Measurements from ENCODE around the gene RNU1-3.
"Not testable (repeated sequence)": the region's sequence is repeated elsewhere in the genome, so short reads cannot be mapped to it uniquely, and the experiment has no call there.

RNU1-3 gene

DNA sequence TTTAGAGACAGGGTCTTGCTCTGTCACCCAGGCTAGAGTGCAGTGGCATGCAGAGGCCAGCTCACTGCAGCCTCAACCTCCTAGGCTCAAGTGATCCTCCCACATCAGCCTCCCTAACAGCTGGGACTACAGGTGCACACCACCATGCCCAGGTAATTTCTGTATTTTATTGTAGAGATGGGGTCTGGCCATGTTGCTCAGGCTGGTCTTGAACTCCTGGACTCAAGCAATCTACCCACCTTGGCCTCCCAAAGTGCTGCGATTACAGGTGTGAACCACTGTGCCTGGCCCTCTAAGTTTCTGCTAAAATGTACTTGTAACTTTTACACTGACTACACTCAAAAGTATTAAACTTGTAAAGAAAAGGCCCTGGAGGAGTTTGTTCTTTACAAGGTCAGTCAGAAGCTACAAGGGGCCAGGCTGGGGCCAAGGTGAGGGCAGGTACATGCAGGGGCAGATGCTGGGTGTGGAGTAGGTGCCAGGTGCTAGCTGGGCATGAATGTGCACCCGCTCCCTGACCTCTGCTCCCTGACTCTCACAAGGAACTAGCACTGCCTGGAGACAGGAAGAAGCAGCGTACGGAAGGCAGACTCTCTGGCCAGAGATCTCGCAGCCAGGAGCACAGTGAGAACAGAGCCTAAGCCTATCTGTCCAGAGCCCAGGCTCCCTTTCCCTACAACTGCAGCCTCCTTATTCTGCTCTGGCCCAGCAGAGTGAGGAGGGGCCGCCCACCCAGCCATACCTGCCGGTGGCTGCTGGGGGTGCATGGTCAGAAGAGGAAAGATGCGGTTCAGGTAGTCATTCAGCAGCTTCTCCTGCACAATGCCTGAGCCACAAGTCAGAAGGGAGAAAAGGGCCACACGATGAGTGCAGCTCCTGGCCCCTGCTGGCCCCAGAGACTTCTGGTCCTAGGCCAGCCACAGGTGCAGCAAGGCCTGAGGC is 24.5 kb downstream of the RNU1-3 start:
- not testable (repeated sequence) for DNase-seq (ENCODE audit: low read depth, low spot score)

DNA sequence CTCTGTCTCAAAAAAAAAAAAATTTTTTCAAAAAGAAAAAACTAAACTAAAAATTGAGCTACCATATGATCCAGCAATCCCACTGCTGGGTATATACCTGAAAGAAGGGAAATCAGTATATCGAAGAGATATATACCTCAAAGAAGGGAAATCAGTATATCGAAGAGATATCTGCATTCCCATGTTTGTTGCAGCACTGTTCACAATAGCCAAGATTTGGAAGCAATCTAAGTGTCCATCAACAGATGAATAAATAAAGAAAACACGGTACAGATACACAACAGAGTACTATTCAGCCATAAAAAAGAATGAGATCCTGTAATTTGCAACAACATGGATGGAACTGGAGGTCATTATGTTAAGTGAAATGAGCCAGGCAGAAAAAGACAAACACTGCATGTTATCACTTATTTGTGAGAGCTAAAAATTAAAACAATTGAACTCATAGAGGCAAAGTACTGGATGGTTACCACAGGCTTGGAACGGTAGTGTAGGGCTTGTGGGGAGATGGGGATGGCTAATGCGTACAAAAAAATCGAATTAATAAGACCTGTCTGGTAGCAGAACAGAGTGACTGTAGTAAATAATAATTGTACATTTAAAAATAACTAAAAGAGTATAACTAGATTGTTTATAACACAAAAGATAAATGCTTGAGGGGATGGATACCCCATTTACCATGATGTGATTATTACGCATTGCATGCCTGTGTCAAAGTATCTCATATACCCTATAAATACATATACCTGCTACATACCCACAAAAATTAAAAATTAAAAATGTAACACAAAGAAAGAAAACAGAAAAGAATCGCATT is 25.4 kb downstream of the RNU1-3 start:
- not testable (repeated sequence) for H3K27ac ChIP-seq; DNase-seq (ENCODE audit: low read depth, low spot score)

More for the DNA sequence above, 24.5 kb downstream of the RNU1-3 start:
- not testable (repeated sequence) for H3K27ac ChIP-seq

DNA sequence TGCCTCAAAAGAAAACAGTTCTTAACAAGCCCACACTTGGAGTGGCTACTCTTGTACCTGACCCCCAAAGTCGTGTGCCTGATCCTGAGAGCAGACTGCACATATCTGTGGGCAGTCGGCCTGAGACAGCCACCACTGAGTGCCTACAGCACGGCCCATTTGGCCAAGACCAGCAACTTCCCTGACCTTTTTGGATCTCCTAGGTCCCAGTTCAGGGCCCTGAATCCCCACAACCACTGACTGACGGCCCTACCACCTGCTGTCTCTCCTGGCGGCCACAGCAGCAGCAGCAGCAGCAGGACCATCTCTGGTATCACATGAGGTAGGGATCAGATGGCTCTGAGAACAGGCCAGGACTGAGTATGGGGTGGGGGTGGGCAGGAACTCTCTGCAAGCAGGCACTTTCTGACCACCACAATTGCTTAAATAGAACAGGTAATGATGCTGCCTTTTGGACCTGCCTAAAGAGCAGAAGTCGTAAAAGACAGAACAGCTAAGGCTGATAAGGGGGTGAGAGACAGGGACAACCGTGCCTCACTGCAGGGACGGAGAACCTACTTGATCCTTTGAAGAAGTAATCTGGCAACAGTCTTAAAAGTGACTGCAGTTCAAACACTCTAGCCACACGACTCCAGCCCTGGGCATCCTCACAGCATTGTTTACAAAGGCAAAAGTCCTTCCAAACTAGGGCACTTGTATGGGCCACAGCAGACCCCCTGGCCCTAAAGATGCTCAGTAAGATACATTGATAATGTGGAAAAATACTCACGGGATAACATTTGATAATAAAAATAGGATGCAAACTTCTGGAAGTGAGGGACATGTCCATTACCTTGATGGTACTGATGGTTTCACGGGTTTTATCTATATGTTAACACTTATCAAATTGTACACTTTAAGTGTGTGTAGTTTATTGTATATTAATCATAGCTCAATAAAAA is 27.4 kb downstream of the RNU1-3 start:
- DNase-seq (ENCODE audit: low read depth, low spot score); H3K27ac ChIP-seq: not testable (repeated sequence)

DNA sequence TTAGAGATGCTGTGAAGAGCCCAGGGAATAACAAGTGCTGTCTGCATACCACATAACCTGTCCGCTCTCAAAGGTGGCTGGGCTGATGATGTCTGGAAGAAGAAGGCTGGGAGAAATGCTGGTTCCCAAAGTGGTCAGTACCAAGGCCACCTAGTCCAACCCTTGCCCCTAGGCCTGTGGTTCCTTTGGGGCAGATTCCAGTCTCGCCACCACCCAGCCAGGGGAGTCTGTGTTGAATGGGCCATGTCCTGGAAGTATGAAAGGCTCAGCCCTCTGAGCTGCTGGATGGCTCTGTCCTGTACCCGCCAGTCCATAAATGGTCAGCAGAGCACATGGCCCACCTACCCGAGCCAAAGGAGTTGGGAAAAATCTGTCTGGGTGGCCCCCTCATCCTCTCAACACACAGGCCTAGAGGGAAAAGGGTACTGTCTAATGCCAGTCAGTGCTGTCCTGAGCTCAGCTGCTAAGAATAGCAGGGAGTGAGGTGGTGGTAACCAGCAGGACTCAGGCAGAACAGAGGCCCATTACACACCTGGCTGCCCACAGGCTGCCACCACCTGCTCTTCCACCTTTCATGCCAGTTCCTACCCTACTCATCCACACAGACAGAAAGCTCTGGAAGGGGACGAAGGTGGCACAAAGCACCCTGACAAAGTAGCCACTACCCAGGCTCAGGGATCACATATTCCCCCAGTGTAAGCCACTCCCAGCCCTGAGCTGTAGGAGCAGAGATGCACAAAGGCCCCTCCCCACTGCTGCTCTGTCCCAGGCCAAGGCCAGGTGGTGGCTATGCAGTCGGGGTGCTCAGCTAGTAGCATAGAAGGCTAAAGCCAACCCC is 28.6 kb downstream of the RNU1-3 start:
- H3K27ac ChIP-seq; DNase-seq (ENCODE audit: low read depth, low spot score): not testable (repeated sequence)

DNA sequence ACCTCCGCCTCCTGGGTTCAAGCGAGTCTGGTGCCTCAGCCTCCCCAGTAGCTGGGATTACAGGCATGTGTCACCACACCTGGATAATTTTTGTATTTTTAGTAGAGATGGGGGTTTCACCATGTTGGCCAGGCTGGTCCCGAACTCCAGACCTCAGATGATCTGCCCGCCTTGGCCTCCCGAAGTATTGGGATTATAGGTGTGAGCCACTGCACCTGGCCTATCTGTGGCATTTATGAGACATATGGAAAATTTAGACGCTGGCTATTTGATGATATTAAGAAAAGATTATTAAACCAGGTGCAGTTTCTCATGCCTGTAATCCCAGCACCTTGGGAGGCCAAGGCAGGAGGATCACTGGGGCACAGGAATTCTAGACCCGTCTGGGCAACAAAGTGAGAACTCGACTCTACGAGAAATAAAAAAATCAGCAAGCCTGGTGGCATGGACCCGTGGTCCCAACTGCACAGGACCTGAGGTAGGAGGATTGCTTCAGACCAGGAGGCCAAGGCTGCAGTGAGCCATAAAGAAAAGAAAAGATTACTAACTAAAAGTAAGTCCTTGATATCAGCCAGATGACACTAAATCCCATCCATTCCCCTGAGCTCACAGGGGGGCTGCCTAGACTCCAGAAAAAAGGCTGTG is 30.1 kb downstream of the RNU1-3 start:
- DNase-seq (ENCODE audit: low read depth, low spot score); H3K27ac ChIP-seq: not testable (repeated sequence)

DNA sequence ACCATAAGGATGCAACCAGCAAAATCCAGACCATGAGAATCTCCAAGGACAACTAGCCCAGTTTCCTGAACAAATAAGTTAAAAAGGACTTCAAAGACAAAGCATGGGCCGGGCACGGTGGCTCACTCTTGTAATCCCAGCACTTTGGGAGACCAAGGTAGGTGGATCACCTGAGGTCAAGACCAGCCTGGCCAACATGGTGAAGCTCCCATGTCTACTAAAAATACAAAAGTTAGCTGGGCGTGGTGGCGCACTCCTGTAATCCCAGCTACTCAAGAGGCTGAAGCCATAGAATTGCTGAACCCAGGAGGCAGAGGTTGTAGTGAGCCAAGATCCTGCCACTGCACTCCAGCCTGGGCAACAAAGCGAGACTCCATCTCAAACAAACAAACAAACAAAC is 30.8 kb downstream of the RNU1-3 start:
- not testable (repeated sequence) for DNase-seq (ENCODE audit: low read depth, low spot score)

DNA sequence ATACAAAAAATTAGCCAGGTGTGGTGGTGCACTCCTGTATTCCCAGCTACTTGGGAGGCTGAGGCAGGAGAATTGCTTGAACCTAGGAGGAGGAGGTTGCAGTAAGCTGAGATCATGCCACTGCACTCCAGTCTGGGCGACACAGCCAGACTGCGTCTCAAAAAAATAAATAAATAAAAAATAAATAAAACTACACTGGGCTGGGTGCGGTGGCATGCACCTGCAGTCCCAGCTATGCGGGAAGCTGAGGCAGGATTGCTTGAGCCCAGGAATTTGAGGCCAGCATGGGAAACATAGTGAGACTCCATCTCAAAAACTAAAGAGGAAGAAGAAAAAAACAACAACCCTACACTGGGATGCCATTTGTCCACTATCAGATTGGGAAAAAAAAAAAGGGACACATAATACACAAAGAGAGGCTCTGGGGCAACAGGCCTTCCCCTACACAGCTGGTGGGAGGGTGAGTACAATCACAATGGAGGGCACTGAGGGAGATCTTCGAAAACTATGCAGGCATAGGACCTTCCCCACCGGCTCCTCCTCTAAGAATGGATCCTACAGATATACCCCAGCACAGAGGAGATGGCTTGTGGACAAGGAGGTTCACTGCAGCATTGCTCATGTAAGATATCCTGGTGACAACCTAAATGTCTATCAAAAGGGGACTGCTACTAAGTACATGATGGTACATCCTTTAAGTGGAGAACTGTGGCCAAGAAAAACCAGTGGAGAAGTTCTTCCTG is 33.0 kb downstream of the RNU1-3 start:
- H3K27ac ChIP-seq; DNase-seq (ENCODE audit: low read depth, low spot score): not testable (repeated sequence)

More for the DNA sequence above, 30.8 kb downstream of the RNU1-3 start:
- not testable (repeated sequence) for H3K27ac ChIP-seq

DNA sequence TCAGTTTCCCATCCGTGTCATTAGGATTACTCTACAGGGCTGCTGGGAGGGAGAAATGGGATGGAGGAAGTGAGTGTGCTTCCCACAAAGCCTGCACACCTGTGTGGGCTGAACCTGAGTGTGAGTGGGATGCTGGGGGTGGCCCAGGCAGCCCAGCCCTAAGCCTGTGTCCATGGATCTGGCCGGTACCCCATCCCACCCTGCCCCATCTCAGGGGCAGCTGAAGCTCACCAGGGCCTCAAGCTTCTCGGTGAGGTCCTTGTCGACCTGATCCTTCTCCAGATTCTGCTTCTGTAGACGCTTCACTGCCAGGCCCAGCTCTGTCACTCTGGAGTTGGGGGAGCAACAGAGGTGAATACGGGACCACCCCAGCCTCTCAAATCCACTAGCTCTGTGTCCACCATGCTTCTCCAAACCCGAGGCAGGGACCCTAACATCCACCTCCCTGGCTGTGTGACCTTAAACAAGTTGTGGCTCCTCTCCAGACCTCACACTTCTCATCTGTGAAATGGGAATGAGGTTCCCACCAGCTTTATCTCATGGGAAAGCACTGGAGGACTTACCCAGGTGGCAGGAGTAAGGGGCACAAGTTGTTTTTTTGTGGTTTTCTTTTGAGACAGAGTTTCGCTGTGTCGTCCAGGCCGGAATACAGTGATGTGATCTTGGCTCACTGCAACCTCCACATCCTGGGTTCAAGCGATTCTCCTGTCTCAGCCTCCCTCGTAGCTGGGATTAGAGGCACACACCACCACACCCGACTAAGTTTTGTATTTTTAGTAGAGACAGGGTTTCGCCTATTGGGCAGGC is 34.5 kb downstream of the RNU1-3 start:
- not testable (repeated sequence) for DNase-seq (ENCODE audit: low read depth, low spot score); H3K27ac ChIP-seq

DNA sequence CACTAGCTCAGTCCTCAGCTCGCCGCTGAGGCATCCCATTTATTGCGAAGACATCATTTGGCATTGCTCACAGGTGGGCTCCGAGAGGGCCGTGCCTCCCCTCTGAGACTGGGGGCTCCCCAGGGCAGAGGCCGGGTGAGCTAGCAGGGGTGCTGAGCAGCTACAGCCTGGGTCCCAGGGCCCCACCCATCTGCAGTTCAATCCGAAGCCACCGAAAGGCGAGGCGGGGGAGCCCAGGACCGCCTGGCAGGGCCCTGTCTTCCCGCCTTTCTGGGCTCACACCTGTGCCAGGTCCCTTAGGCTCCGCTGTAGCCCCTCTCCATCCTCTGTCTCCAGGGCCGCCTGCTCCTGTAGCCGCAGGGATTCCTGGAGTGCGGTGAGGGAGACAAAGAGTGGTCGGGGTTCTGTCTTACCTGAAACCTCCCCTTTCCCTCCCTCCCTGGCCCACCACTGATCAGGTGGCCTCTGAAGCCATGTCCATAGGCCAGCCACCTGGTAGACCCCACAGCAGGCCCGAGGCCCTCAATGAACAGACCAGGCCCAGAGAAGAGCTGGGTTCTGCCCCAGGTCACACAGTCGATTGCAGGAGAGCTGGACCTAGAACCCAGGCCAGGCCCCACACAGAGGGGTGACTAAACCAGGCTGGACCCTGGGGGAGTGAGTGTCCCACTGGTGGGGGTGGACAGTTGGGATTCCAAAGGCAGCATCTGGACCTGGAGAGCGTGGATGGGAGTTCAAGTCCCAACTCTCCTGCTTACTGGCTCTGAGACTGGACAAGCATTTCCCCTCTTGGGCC is 35.3 kb downstream of the RNU1-3 start:
- no peak for DNase-seq (ENCODE audit: low read depth, low spot score)
- no peak overlapping the region for H3K27ac ChIP-seq

DNA sequence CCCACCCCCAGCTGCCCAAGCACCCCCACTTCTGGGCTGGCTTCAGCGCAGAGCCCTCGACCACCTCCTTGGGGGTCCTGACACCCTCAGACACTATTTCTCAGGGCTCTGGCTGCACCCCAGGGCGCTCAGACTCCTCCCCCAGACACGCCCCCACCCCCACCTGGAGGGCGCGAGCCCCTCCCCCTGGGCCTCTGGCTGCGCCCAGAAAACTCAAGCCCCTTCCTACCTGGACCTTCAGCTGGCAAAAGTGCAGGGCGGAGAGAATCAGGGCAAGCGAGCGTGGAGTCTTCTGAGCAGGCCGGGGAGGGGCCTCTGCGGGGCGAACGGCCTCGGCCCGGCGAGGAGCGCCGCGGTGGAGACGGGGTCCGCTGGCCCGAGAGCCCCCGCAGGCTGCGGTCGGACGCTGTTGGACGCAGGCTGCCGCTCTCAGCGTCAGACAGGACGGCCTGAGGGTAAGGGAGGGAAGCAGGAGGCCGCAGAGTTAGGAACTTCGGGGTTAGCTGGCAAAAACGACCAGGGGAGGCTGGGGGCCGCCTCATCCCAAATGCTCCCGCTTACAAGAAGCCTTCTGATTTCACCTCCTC is 36.0 kb downstream of the RNU1-3 start:
- H3K27ac ChIP-seq: no peak overlapping the region
- no peak for DNase-seq (ENCODE audit: low read depth, low spot score)

DNA sequence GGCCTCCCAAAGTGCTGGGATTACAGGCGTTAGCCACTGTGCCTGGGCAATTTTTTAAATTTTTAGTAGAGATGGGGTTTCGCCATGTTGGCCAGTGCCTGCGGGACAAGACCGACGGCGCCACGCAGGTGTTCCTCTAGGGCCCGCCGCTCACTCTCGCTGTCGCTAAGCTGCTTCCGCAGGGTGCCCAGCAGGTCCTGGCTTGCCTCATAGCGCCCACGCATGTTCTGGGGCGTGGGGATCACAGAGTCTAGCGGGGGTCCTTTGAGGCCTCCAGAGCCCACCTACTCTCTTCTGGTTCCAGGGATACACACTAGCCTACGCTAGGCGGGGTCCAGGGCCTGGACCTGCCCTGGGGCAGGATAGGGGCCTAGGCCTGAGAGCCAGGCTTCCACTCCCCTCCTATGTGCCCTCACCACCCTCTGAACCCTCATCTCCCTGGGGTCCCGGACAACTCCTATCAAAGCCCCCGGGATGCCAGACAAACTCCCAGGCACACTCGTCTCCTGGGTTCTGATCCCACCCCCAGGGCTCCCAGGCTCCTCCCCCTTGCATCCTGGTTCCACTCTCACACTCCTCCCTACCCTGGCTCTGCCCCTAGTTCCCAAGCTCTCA is 36.7 kb downstream of the RNU1-3 start:
- H3K27ac ChIP-seq; DNase-seq (ENCODE audit: low read depth, low spot score): not testable (repeated sequence)

DNA sequence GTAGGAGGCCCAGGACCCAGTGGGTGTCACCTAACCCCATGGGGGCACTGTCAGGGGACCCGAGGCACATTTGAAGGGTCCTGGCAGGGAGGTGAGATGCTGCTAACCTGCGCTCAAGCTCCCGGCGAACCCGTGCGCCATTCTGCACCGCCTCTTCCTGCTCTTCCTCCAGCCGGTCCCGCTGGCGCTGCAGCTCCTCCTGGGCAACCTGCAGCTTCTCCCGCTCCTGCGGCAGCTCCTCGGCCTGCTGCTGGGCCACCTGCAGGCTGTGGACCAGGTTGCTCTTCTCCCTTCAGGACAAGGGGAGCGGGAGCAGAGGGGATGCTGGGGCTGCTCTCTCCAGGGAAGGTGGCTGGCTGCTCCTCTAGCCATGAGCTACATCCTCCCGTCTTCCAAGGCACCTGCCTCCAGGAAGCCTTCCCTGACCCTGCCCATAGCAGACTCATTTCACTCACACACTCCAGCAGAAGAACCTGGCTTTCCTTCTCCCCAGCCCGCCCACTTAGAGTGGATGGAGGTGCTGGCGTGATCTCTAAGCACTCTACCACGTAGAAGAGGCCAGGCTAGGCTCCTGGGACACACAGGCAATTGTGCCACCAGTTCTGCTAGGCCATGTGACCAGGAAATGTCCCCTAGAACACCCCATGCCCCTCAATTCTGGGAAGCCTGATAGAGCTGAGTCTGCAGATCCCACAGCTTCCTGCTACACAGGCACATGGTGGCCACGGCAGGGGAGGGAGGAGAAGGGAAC is 38.2 kb downstream of the RNU1-3 start:
- no peak for DNase-seq (ENCODE audit: low read depth, low spot score)
- no peak overlapping the region for H3K27ac ChIP-seq

DNA sequence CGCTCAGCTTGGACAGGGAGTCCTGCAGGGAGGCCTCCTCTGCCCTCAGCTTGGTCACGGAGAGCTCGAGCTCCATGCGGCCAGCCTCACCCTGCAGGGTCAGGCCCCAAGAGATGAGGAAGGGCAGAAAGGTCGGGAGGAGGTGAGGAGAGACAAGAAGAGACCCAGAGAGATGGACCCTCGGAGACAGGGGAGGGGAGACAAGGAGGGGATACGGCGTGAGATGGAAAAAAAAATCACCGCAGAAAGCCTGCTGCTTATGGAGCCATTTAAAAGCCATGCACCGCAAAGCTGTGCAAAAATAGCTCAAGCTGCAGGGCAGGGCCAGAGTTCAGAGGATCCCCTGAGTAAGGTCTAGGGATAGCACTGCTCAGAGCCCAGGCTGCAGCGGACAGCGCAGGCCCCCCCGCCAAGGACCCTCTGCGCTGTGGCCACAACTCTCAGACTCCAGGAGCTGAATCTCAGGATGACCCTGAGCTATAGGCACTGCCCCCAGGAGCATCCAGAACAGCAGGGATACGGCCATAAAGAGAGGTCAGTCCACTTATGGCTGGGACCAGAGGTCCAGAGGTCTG is 40.3 kb downstream of the RNU1-3 start:
- not testable (repeated sequence) for H3K27ac ChIP-seq; DNase-seq (ENCODE audit: low read depth, low spot score)
